Neuronal stem cell (in vitro differentiated cells): ENCODE data around the gene FAM124A.

Experiments
- DNase-seq: peaks from one replicate; pipeline ENCODE4 v3.0.0-alpha.2; 2013; ENCODE audit warnings: low spot score
- H2AFZ ChIP-seq: one replicate; pipeline ENCODE4 v1.6.1; 2013; ENCODE audit warnings: mild to moderate bottlenecking, low read length, inconsistent platforms
- H2AK5ac ChIP-seq: 2 replicates; pipeline ENCODE4 v1.6.1; 2013; ENCODE audit warnings: low read depth, mild to moderate bottlenecking, inconsistent platforms, low read length, moderate library complexity, mixed read lengths
- H2BK120ac ChIP-seq: 2 replicates; pipeline ENCODE4 v1.6.1; 2013; ENCODE audit warnings: low read depth, mild to moderate bottlenecking, inconsistent platforms, low read length, moderate library complexity, mixed read lengths
- H2BK12ac ChIP-seq: one replicate; pipeline ENCODE4 v1.6.1; 2013; ENCODE audit warnings: low read length, inconsistent platforms
- H2BK15ac ChIP-seq: 2 replicates; pipeline ENCODE4 v1.6.1; 2013; ENCODE audit warnings: mild to moderate bottlenecking, low read length, inconsistent platforms, mixed read lengths
- H2BK5ac ChIP-seq: one replicate; pipeline ENCODE4 v1.6.1; 2013; ENCODE audit warnings: inconsistent platforms, mild to moderate bottlenecking, low read length, moderate library complexity
- H3K14ac ChIP-seq: one replicate; pipeline ENCODE4 v1.6.1; 2013; ENCODE audit warnings: low read length, inconsistent platforms
- H3K18ac ChIP-seq: 2 replicates; pipeline ENCODE4 v1.6.1; 2013; ENCODE audit warnings: low read length, inconsistent platforms
- H3K23ac ChIP-seq: 2 replicates; pipeline ENCODE4 v1.6.1; 2013; ENCODE audit warnings: low read depth, mild to moderate bottlenecking, mixed read lengths, low read length, inconsistent platforms; ENCODE audit not compliant: poor library complexity
- H3K27ac ChIP-seq: replicated peaks from 3 replicates; pipeline ENCODE4 v1.5.1; 2013; ENCODE audit warnings: low read length, inconsistent platforms
- H3K27me3 ChIP-seq, 3 experiments: 2 replicates each; pipeline ENCODE4 v1.6.1; 2013; ENCODE audit warnings: low read length in 3 of 3, mild to moderate bottlenecking in 2 of 3, inconsistent platforms in 1 of 3, low read depth in 1 of 3, mixed read lengths in 1 of 3, moderate library complexity in 1 of 3; ENCODE audit not compliant: control insufficient read depth in 3 of 3, insufficient read depth in 3 of 3
- H3K36me3 ChIP-seq, 2 donors: replicated peaks in 1 of 2; 2 replicates each; pipeline ENCODE4 v1.6.1; 2013; ENCODE audit warnings: low read length in 2 of 2; ENCODE audit not compliant: control insufficient read depth in 2 of 2, insufficient read depth in 2 of 2
- H3K4ac ChIP-seq: 2 replicates; pipeline ENCODE4 v1.6.1; 2013; ENCODE audit warnings: inconsistent platforms, mild to moderate bottlenecking, low read length, moderate library complexity
- H3K4me1 ChIP-seq, 2 donors: 1 replicate in 1 of 2; 2 replicates in 1 of 2; pipeline ENCODE4 v1.6.1; 2013; ENCODE audit warnings: low read length in 2 of 2, low read depth in 1 of 2; ENCODE audit not compliant: control insufficient read depth in 2 of 2, insufficient read depth in 1 of 2
- H3K4me2 ChIP-seq: one replicate; pipeline ENCODE4 v1.6.1; 2013; ENCODE audit warnings: mild to moderate bottlenecking, low read length, inconsistent platforms; ENCODE audit not compliant: insufficient read depth, poor library complexity, severe bottlenecking
- H3K4me3 ChIP-seq, 2 donors: 2 replicates each; pipeline ENCODE4 v1.5.1; 2013; ENCODE audit warnings: low read length in 2 of 2, mild to moderate bottlenecking in 2 of 2, inconsistent platforms in 1 of 2, moderate library complexity in 1 of 2
- H3K79me1 ChIP-seq: one replicate; pipeline ENCODE4 v1.6.1; 2013; ENCODE audit warnings: low read depth, mild to moderate bottlenecking, inconsistent platforms, low read length, moderate library complexity
- H3K9ac ChIP-seq: one replicate; pipeline ENCODE4 v1.6.1; 2013; ENCODE audit warnings: mild to moderate bottlenecking, low read depth, low read length, inconsistent platforms; ENCODE audit not compliant: poor library complexity
- H3K9me3 ChIP-seq, 2 donors: replicated peaks in 1 of 2; 2 replicates each; pipeline versions ENCODE3 to v1.6.1; 2013; ENCODE audit warnings: low read length in 2 of 2, mild to moderate bottlenecking in 2 of 2, inconsistent platforms in 1 of 2, low read depth in 1 of 2, mixed read lengths in 1 of 2, moderate library complexity in 1 of 2; ENCODE audit not compliant: control insufficient read depth in 2 of 2, insufficient read depth in 1 of 2
- H4K8ac ChIP-seq: one replicate; pipeline ENCODE4 v1.6.1; 2013; ENCODE audit warnings: low read depth, mild to moderate bottlenecking, inconsistent platforms, low read length, moderate library complexity
- H4K91ac ChIP-seq: one replicate; pipeline ENCODE4 v1.6.1; 2013; ENCODE audit warnings: low read length, low read depth, mild to moderate bottlenecking, inconsistent platforms; ENCODE audit not compliant: poor library complexity
- WGBS, 2 donors: extraction: QIAGEN DNeasy Blood & Tissue Kit; methylation state at CpG; one replicate each; pipeline ENCODE4 v1.1.7; 2013; ENCODE audit warnings: missing lambda C conversion rate in 2 of 2, mixed read lengths in 1 of 2; ENCODE audit not compliant: insufficient read length in 2 of 2, insufficient replicate concordance in 1 of 2; ENCODE audit errors: extremely low coverage in 2 of 2; 5-methylcytosine and 5-hydroxymethylcytosine counted together

Gene FAM124A

DNA sequence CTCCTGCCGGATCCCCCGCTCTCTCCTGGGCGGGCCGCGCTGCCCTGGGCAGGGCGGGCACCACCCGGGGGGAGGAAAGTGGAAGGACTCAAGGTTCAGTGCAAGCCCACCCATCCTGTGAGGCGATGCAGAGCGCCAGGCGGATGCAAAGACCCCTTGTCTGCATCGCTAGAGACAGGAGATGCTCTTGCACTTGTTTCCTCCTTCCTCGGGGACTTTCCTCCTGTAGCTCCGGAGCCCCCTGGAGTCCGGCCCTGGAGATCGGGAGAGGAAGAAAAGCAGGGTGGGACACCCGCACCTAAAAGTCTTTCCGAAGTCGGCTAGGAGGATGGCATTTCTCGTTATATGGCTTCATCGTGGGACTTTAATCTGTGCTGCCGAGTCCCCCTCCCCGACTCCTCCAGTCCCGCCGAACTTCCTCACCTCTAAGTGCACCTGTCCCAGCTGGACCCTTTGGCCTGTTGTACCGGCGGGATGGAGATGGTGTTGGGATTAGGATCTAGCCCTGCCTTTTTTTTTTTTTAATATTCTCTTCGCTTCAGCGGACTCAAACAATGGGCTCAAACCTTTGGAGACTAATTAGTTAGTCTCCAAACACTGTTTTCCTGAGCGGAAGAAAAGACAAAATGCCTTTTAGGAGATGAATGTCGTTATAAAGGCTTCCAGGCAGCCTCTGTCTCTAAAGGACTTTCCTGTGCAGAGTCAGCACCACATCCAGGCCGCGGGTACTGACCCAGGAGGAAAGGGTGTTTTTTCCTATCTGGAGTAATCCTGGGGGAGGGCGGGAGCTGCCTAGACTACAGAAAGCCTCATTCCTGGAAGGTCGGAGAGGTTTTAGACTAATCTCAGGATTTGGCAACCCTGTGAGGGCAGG is 725 bp downstream of the FAM124A start:
- H3K79me1 ChIP-seq = peaks cover 2% of the 10 kb centered on the region
- no peak overlapping the region for H2BK12ac ChIP-seq
- H2BK120ac ChIP-seq = no peak overlapping the region
- H3K27me3 ChIP-seq = peaks cover 0 to 43% (median 2%) of the 10 kb centered on the region in 3 experiments
- H2AFZ ChIP-seq = peak overlapping the region; percentile 99
- H4K8ac ChIP-seq = no peak overlapping the region
- no peak overlapping the region for H3K14ac ChIP-seq
- H2BK15ac ChIP-seq = no peak overlapping the region
- H2BK5ac ChIP-seq = no peak overlapping the region
- H3K4ac ChIP-seq = no peak overlapping the region
- peak overlapping the region; percentile 79 for H3K4me2 ChIP-seq
- no peaks in the 10 kb centered on the region for H3K9me3 ChIP-seq
- peak overlapping the region; percentile 63 for H3K27ac ChIP-seq
- no peak overlapping the region for H3K23ac ChIP-seq
- H3K9ac ChIP-seq = peak overlapping the region; percentile 94
- H3K36me3 ChIP-seq = peaks cover 0 to 3% of the 10 kb centered on the region in 2 donors
- peak overlapping the region; percentile 94 for H3K18ac ChIP-seq
- no peak overlapping the region for H2AK5ac ChIP-seq
- DNase-seq = peak; percentile 58
- peak overlapping the region; percentile 94 to 95 for H3K4me3 ChIP-seq
- H4K91ac ChIP-seq = no peak overlapping the region
- no CpG with 5 or more reads among the region's 34 CpGs for WGBS, 2 donors
- H3K4me1 ChIP-seq = peaks cover 0 to 7% of the 10 kb centered on the region in 2 donors

DNA sequence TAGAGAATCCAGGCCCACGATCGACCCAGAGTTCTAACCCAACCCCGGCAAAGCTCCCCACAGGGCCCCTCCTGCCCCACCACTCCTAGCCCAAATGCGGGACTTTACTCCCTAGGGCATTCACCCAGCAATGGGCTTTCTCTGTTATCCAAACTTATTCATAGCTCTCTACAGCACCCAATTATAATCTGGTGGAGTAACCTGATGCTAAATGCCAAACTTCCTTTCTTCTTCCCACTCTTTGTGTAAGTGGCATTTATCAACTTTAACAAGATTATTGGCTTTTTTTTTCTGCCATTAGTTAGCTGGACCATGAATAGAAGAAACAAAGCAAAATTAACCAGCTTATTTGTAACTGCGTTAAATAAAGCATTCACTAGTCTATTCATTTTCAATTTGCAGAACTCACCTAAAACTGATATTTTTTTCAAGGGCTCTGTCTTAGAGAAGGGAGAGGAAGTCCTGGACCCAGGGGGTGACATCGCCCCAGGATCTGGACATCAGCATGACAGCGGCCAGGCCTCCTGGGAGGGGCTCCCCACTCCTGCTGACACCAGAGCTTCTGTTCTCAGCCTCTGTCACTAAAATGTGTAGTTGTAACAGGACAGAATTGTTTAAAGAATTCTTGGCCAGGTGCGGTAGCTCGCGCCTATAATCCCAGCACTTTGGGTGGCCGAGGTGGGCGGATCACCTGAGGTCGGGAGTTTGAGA is 1.5 kb downstream of the FAM124A start:
- Histone ChIP-seq H3K27me3 (peaks cover 0 to 43% (median 2%) of the 10 kb centered on the region in 3 experiments), H4K8ac (no peak overlapping the region), H3K4me3 (peak overlapping the region; percentile 94 to 95), H2BK15ac (no peak overlapping the region), H3K36me3 (peaks cover 0 to 3% of the 10 kb centered on the region in 2 donors), H3K9me3 (no peaks in the 10 kb centered on the region), H4K91ac (no peak overlapping the region), H2AFZ (peak overlapping the region; percentile 99), H3K4ac (no peak overlapping the region), H3K27ac (peak overlapping the region; percentile 63), H2BK120ac (no peak overlapping the region), H3K23ac (no peak overlapping the region), H2BK12ac (no peak overlapping the region), H3K9ac (no peak overlapping the region), H3K4me1 (peaks cover 0 to 7% of the 10 kb centered on the region in 2 donors), H2BK5ac (no peak overlapping the region), H3K14ac (no peak overlapping the region), H3K4me2 (peak overlapping the region; percentile 79), H3K18ac (no peak overlapping the region), H3K79me1 (peaks cover 2% of the 10 kb centered on the region), H2AK5ac (no peak overlapping the region)
- no peak for DNase-seq
- WGBS, 2 donors = no CpG with 5 or more reads among the region's 13 CpGs

DNA sequence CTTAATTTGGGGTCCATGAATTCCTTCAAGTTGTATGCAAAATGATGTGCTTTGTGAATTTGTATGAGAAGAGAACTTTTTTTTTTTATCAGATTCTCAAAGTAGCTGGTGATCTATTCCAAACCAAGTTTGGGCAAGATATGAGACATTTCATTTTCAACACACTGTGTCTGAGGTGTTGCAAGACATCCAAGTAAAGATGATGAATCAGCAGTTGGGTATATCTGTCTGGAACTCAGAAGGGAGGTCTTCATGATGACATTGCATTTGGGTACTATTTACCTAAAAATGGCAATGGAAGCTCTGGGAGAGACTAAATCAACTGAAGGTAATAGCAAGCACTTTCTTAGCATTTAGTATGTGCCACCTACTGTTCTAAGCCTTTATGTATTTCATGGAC is 2.8 kb downstream of the FAM124A start:
- Histone ChIP-seq H2BK15ac (no peak overlapping the region), H3K18ac (no peak overlapping the region), H3K79me1 (peaks cover 2% of the 10 kb centered on the region), H3K4ac (no peak overlapping the region), H2BK120ac (no peak overlapping the region), H2AK5ac (no peak overlapping the region), H3K27me3 (peaks cover 0 to 38% (median 2%) of the 10 kb centered on the region in 3 experiments), H3K14ac (no peak overlapping the region), H2BK12ac (no peak overlapping the region), H2BK5ac (no peak overlapping the region), H3K4me1 (peaks cover 0 to 9% of the 10 kb centered on the region in 2 donors), H3K36me3 (peaks cover 0 to 3% of the 10 kb centered on the region in 2 donors), H3K27ac (no peak overlapping the region), H3K9me3 (no peaks in the 10 kb centered on the region), H4K8ac (no peak overlapping the region), H3K4me3 (no peak overlapping the region), H4K91ac (no peak overlapping the region), H2AFZ (no peak overlapping the region), H3K4me2 (no peak overlapping the region), H3K9ac (no peak overlapping the region), H3K23ac (no peak overlapping the region)
- no peak for DNase-seq

DNA sequence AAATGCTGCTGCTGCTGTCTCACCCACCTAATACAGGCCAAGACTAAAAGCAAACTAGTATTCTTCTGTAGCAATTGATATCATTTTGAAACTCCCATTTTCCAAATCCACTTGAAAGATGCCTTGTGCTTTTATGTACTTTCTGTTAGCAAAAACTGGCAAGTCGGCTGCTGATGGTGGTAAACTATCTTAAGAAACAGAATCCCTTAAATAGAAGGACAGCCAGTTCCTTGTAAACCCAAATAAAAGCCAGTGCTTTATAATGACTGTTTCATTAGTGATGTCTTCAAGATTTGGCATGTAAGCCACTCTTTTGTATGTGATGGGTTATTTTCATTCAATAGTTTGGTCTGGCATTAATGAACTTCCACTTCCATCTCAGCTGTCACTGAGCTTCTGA is 5.2 kb downstream of the FAM124A start:
- Histone ChIP-seq H4K91ac (no peak overlapping the region), H4K8ac (no peak overlapping the region), H3K36me3 (peaks cover 0 to 3% of the 10 kb centered on the region in 2 donors), H3K4ac (no peak overlapping the region), H3K18ac (no peak overlapping the region), H3K4me3 (no peak overlapping the region), H2BK15ac (no peak overlapping the region), H3K4me2 (no peak overlapping the region), H3K27ac (no peak overlapping the region), H2AK5ac (no peak overlapping the region), H3K4me1 (peaks cover 0 to 12% of the 10 kb centered on the region in 2 donors), H2BK12ac (no peak overlapping the region), H3K14ac (no peak overlapping the region), H3K9ac (no peak overlapping the region), H3K79me1 (peaks cover 2% of the 10 kb centered on the region), H2BK120ac (no peak overlapping the region), H2BK5ac (no peak overlapping the region), H3K9me3 (no peaks in the 10 kb centered on the region), H3K23ac (no peak overlapping the region), H3K27me3 (peaks cover 0 to 18% (median 0%) of the 10 kb centered on the region in 3 experiments), H2AFZ (no peak overlapping the region)
- DNase-seq = no peak
- no CpG with 5 or more reads among the region's 1 CpG for WGBS, 2 donors
